ENCODE measurements around the gene AGO3. TPM values are rescaled to one million over a fixed set of nuclear protein-coding genes. Genes with fewer than 3 reads are reported as not detected.
A peak's percentile ranks its signal among the peaks of the same experiment; 100 is the strongest.

The AGO3 gene
- total and polyA plus RNA-seq, 2 of the 13 experiments (the other 11 are each of a cell fraction or from before 2014, with no cell fraction given) = 21.2 to 27.1 TPM

GRCh38 chr1:35882945-35883634, 47.8 kb upstream of the AGO3 start, which contains the start of gene AGO1 (continued):
- TF ChIP-seq CBX2 (IDR thresholded peaks at IDR 0.05; ENCODE audit: low read depth, low read length) (no peak), CBX2 (CRISPR knock-in tag; IDR thresholded peaks at IDR 0.05; ENCODE audit: low read depth) (no peak), ZSCAN12 (CRISPR knock-in tag; IDR thresholded peaks at IDR 0.05) (no peak), MATR3 (CRISPR knock-in tag; IDR thresholded peaks at IDR 0.05) (no peak), JUNB (CRISPR knock-in tag; IDR thresholded peaks at IDR 0.05; ENCODE audit: borderline replicate concordance) (no peak), MAF1 (CRISPR knock-in tag; IDR thresholded peaks at IDR 0.05; ENCODE audit: borderline replicate concordance) (no peak; the same call in 1 of the 2 replicates), MXD4 (CRISPR knock-in tag; IDR thresholded peaks at IDR 0.05) (no peak), ZFP36L1 (CRISPR knock-in tag; IDR thresholded peaks at IDR 0.05) (no peak), ZSCAN9 (CRISPR knock-in tag; IDR thresholded peaks at IDR 0.05; ENCODE audit: borderline replicate concordance) (0 out of 2 replicates have a peak, but pooled peaks have one; percentile 14), ZNF737 (CRISPR knock-in tag; IDR thresholded peaks at IDR 0.05; ENCODE audit: borderline replicate concordance) (no peak), FOXA3 (CRISPR knock-in tag; IDR thresholded peaks at IDR 0.05) (peak; percentile 37; the same call in 1 of the 2 replicates), ATRX (CRISPR knock-in tag; IDR thresholded peaks at IDR 0.05; ENCODE audit: borderline replicate concordance) (no peak), TOE1 (CRISPR knock-in tag; IDR thresholded peaks at IDR 0.05) (no peak), POGZ (CRISPR knock-in tag; IDR thresholded peaks at IDR 0.05) (peak; percentile 69), ZBTB42 (CRISPR knock-in tag; IDR thresholded peaks at IDR 0.05) (no peak), CHD2 (IDR thresholded peaks at IDR 0.05; ENCODE audit: low read depth, low read length) (no peak), ZNF652 (CRISPR knock-in tag; IDR thresholded peaks at IDR 0.05; ENCODE audit: borderline replicate concordance, low read depth) (no peak), AGO2 (optimal IDR thresholded peaks at IDR 0.05; ENCODE audit: low read depth, low read length) (no peak), ZNF510 (CRISPR knock-in tag; IDR thresholded peaks at IDR 0.05; ENCODE audit: low read depth) (no peak), MZF1 (CRISPR knock-in tag; IDR thresholded peaks at IDR 0.05; ENCODE audit: borderline replicate concordance) (no peak), ZBTB43 (CRISPR knock-in tag; conservative IDR thresholded peaks at IDR 0.05) (no peak; the same call in 1 of the 2 replicates), ZNF326 (CRISPR knock-in tag; IDR thresholded peaks at IDR 0.05; ENCODE audit: borderline replicate concordance) (no peak), SRSF1 (optimal IDR thresholded peaks at IDR 0.05; ENCODE audit: low read depth, low read length) (peak; percentile 14), ZMAT5 (CRISPR knock-in tag; IDR thresholded peaks at IDR 0.05; ENCODE audit: borderline replicate concordance, low read depth) (no peak), FOXK1 (CRISPR knock-in tag; IDR thresholded peaks at IDR 0.05; ENCODE audit: borderline replicate concordance, low read depth) (peak; percentile 81; the same call in 1 of the 2 replicates), REPIN1 (CRISPR knock-in tag; IDR thresholded peaks at IDR 0.05; ENCODE audit: borderline replicate concordance, low read depth) (0 out of 2 replicates have a peak, but pooled peaks have one; percentile 17), ZBTB10 (CRISPR knock-in tag; IDR thresholded peaks at IDR 0.05; ENCODE audit: borderline replicate concordance) (peak; percentile 41; the same call in 1 of the 2 replicates), SYNCRIP (IDR thresholded peaks at IDR 0.05; ENCODE audit: insufficient read depth, low read depth, low read length) (no peak)
